HG02642 (cell line): ENCODE measurements around the gene PLA2G6.
"Not testable (repeated sequence)": the region's sequence is repeated elsewhere in the genome, so short reads cannot be mapped to it uniquely, and the experiment has no call there.

Source experiments
- ATAC-seq: cut with Tn5 transposase; IDR thresholded peaks from one replicate; pipeline ENCODE4 v1.9.1; 2021; ENCODE audit warnings: mild to moderate bottlenecking; ENCODE audit not compliant: unreplicated experiment, poor library complexity

The PLA2G6 gene

DNA sequence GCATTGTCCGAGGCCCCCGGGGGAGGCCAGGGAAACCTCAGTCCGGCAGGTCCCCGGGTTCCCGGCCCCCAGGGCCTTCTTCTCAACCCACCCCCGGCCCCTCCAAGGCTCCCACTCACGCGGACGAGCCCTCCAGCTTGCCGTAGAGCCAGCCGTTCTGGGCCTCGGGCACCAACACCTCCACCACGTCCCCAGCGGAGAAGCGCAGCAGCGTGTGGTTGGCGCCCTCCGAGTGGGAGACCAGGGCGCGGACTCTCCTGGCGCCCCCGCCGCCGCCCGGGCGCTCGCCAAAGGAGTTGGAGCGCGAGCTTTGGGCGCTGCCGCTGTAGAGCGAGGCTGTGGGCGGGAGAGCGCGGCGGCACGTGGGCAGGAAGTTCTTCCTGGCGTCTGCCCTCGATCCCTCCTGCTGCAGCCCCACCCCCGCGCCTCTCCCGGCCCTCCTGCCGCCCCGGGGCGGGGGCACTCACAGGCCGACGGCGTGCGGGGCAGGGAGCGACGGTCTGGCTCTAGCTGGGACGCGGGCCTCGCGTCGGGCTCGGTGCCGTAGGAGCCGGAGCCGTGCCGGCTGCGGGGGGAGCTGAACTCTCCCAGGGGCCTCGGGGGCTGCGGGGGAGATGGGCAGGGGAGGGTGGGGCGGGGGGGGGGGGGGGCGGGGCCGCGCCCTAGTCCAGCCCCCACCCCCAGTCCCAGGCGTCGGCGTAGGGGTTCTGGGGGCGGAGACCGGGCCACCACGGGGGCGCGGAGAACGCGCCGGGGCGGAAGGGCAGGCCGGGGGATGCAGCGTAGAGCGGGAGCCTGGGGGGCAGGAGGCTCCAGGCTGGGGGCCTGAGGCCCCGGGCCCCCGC, 92.8 kb downstream of the PLA2G6 start:
- no peak for ATAC-seq

DNA sequence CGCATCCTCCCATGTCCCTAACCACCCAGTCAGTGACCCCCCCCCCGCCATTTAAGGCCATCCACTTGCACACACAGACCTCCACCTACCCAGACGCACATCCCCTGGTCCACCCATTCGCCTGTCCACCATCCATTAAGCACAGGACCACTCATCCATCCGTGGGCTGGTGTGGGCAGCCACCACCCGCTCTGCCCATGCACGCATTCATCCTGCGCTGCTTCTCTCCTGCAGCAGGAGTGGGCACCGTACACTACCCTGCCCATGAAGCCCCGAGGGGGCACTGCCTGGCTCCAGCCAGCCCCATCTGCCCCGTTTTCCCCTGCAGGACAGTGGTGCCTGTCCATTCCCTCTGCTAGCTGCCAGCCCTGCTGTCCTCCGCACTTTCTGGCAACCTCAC, 93.8 kb downstream of the PLA2G6 start:
- ATAC-seq = no peak

GRCh38 chr22:38086942-38087341, 94.7 kb downstream of the PLA2G6 start:
- ATAC-seq = no peak

DNA sequence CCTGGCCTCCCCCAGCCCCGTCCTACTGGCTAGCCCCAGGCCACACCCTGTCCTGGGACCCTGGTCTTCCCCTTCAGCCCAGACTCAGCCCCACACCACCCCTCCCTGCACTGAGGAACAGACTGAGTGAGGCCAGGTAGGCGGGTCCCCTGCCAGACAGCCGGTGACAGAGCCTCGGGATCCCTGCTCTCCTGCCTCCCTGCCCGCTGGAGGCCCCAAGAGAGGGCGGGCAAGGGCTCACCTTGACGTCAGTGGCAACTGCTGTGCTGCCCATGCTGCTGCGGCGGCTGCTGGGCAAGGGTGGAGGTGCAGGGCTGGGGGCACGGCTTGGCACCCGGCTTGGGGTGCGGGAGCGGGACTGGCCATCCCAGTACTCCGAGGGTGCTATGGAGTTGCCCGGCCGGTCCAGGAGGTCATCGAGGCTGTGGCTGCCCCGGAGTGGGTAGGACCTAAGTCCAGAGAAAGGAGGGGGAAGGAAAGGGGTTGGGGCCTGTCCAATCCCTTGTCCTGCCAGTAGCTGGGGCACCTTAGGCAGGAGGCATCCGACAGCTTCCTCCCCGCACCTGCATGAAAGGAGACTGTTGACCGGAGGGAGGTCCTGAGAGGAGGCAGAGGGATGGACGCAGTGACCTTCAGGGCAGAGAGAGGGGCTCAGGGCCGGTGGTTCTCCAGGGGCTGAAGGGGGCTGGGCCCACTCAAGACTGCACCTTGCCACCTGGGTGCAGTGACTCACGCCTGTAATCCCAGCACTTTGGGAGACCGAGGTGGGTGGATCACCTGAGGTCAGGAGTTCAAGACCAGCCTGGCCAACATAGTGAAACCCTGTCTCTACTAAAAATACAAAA, 95.4 kb downstream of the PLA2G6 start:
- no peak for ATAC-seq

- no peak for ATAC-seq
Observed at GRCh38 chr22:38085501-38085900, 96.1 kb downstream of the PLA2G6 start.

DNA sequence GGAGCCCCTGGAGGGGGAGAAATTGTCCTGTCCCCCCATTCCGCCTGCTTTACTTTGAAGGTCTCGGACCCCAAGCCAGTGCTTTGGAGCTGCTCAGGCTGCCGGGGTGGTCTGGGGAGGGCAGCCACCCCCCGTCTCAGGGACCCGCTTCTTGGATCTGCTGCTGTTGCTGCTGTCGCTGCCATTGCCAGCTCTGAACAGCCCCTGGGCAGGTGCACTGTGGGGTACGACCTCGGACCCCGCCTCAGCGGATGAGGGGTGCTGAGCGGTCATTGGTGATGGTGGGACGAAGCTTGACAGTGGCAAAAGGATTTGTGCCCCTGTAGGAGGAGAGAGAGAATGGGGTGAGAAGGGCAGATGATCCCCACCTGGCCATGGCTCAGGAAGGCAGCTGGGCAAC, 96.6 kb downstream of the PLA2G6 start:
- ATAC-seq = no peak

GRCh38 chr22:38083931-38084631, 97.5 kb downstream of the PLA2G6 start, which contains the start of gene SLC16A8:
TSS of gene SLC16A8 (minus strand) at chr22:38084184. CDS start at chr22:38082873, 1,311 bp downstream.
- no peak for ATAC-seq

- ATAC-seq = no peak
Observed at GRCh38 chr22:38082986-38083710, 98.5 kb downstream of the PLA2G6 start.

- ATAC-seq = no peak
Observed at GRCh38 chr22:38081941-38082828, 99.4 kb downstream of the PLA2G6 start.

DNA sequence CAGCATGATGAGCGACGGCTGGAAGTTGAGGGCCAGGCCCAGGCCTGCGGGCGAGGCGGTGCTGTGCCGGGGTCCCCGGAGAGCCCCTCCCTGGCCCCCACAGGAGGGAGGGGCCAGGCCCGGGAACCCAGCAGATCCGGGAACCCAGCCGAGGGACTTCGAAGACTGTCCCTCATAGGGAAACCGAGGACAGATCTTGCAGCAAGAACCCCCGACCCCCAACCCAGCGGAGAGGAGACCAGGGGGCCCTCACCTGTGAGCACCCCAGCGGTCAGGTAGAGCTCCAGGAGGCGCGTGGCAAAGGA, 100.0 kb downstream of the PLA2G6 start:
- ATAC-seq = no peak

GRCh38 chr22:38080850-38081635, 100.6 kb downstream of the PLA2G6 start:
- ATAC-seq = no peak

GRCh38 chr22:38080474-38080849, 101.2 kb downstream of the PLA2G6 start:
- ATAC-seq = no peak

- no peak for ATAC-seq
Observed at GRCh38 chr22:38079804-38080203, 101.8 kb downstream of the PLA2G6 start.

DNA sequence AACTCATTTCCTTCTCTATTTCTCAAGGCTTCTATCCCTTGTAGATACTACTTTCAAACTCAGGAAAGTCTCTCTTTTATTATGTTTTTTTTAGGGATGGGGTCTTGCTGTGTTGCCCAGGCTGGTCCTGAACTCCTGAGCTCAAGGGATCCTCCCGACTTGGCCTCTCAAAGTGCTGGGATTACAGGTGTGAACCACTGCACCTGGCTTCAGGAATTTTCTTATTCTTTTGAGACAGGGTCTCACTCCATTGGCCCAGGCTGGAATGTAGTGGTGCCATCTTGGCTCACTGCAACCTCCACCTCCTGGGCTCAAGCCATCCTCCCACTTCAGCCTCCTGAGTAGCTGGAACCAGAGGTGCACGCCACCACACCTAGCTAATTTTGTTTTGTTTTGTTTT, 102.4 kb downstream of the PLA2G6 start:
- ATAC-seq = not testable (repeated sequence)

DNA sequence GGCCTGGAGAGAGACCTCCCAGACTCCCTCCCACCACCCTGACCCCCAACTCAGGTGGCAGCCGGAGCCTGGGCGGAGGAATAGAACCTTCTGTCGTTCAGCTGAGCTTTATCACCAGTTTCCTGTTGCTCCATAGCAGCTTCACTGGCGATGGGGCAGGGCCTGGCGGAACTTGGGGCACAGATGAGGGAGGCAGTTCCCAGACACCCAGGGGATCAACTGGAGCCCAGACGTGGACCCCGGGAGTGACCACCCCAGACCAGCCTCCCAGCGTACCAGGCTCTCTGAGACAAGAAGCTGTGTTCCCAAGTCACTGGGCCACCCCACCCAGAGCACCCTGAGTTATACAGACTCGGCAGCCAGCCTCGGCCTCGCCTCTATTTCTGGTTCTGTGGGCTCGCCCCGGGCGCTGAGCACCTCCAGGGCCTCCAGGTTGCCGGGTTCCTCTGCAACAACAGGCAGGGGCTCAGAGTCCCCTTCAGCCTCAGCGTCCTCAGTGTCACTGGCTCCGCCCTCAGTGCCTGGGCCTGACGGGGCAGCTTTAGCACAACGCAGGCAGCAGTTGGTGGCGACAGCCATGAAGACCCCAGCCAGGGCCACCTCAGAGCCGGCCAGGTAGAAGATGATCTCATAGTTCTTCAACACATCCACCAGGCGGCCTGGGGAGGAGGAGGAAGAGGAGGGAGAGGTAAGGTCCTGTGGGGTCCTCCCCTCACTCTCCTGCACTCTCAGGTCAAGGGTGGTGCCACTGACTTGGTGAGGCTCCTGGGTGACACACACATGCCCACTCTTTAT, 103.4 kb downstream of the PLA2G6 start:
- ATAC-seq = no peak

- no peak for ATAC-seq
Observed at GRCh38 chr22:38077595-38077994, 104.0 kb downstream of the PLA2G6 start.

GRCh38 chr22:38077096-38077495, 104.5 kb downstream of the PLA2G6 start:
- ATAC-seq = no peak

GRCh38 chr22:38075961-38076360, 105.7 kb downstream of the PLA2G6 start:
- no peak for ATAC-seq
